Esophagus squamous epithelium (tissue), 4 donors: ENCODE data around the gene BARHL1.

Experiments used
- POLR2A ChIP-seq, 4 donors: fragments of 450-650 bp; IDR thresholded peaks; one replicate each; pipeline ENCODE4 v1.6.1; 2017; ENCODE audit warnings: antibody characterized with exemption in 4 of 4, mild to moderate bottlenecking in 4 of 4, moderate library complexity in 3 of 4
- TF ChIP-seq, protein P1 (sequence below), 6 experiments: fragments of 450-650 bp in 4 of 6; fragments of 200-600 bp in 2 of 6; sonication (generic) in 2 of 6; IDR thresholded peaks; one replicate each; pipeline ENCODE4 v1.5.1; 2016 to 2019; ENCODE audit warnings: antibody characterized with exemption in 6 of 6, mild to moderate bottlenecking in 4 of 6, moderate library complexity in 4 of 6

DNA sequence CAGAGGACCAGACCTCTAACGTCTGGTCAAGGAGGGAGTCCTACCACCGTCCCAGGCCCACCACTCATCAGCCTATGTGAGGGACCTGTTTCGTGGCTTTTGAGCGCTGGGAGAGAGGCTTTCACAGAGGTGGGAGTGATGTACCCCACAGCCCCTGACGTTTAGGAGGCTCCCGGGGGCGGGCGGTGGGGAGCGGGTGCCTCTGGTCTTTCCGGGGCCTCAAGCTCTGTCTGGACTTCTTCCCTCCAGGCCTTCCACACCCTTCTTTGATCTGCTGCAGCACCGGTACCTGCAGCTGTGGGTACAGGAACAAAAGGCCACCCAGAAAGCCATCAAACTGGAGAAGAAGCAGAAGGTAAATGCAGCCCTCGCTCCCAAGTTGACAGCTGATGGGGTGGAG lies 45.1 kb upstream of the BARHL1 start:
- TF ChIP-seq, protein P1, sequence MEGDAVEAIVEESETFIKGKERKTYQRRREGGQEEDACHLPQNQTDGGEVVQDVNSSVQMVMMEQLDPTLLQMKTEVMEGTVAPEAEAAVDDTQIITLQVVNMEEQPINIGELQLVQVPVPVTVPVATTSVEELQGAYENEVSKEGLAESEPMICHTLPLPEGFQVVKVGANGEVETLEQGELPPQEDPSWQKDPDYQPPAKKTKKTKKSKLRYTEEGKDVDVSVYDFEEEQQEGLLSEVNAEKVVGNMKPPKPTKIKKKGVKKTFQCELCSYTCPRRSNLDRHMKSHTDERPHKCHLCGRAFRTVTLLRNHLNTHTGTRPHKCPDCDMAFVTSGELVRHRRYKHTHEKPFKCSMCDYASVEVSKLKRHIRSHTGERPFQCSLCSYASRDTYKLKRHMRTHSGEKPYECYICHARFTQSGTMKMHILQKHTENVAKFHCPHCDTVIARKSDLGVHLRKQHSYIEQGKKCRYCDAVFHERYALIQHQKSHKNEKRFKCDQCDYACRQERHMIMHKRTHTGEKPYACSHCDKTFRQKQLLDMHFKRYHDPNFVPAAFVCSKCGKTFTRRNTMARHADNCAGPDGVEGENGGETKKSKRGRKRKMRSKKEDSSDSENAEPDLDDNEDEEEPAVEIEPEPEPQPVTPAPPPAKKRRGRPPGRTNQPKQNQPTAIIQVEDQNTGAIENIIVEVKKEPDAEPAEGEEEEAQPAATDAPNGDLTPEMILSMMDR (IDR thresholded peaks at IDR 0.05): no peak
- no peak for TF ChIP-seq POLR2A (IDR thresholded peaks at IDR 0.05)
